GM12874 (cell line): ENCODE measurements around the gene ZNF514.
A peak's percentile ranks its signal among the peaks of the same experiment; 100 is the strongest.

Source experiments
- TF ChIP-seq, protein P1 (sequence below): IDR thresholded peaks from 2 replicates; pipeline ENCODE4 v1.5.1; 2011; ENCODE audit warnings: low read depth, mild to moderate bottlenecking, control low read depth, low read length, moderate library complexity; ENCODE audit not compliant: insufficient read depth

The ZNF514 gene

DNA sequence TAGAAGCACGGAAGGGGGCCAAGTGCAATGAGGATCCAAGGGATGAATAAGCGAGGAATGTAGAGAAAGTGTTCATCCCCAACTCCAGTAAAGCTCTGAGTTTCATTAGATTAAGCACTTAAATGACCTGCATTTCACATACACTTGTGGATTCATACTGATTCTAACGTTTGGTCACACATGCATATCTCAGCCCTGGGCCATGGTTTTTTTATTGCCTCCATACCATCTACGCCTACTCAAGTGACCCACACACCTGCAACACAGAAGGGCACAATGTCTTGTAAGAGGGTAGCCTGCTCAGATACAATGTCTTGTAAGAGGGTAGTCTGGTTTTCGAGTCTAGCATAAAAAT, 37.5 kb downstream of the ZNF514 start:
- TF ChIP-seq, protein P1, sequence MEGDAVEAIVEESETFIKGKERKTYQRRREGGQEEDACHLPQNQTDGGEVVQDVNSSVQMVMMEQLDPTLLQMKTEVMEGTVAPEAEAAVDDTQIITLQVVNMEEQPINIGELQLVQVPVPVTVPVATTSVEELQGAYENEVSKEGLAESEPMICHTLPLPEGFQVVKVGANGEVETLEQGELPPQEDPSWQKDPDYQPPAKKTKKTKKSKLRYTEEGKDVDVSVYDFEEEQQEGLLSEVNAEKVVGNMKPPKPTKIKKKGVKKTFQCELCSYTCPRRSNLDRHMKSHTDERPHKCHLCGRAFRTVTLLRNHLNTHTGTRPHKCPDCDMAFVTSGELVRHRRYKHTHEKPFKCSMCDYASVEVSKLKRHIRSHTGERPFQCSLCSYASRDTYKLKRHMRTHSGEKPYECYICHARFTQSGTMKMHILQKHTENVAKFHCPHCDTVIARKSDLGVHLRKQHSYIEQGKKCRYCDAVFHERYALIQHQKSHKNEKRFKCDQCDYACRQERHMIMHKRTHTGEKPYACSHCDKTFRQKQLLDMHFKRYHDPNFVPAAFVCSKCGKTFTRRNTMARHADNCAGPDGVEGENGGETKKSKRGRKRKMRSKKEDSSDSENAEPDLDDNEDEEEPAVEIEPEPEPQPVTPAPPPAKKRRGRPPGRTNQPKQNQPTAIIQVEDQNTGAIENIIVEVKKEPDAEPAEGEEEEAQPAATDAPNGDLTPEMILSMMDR: no peak

DNA sequence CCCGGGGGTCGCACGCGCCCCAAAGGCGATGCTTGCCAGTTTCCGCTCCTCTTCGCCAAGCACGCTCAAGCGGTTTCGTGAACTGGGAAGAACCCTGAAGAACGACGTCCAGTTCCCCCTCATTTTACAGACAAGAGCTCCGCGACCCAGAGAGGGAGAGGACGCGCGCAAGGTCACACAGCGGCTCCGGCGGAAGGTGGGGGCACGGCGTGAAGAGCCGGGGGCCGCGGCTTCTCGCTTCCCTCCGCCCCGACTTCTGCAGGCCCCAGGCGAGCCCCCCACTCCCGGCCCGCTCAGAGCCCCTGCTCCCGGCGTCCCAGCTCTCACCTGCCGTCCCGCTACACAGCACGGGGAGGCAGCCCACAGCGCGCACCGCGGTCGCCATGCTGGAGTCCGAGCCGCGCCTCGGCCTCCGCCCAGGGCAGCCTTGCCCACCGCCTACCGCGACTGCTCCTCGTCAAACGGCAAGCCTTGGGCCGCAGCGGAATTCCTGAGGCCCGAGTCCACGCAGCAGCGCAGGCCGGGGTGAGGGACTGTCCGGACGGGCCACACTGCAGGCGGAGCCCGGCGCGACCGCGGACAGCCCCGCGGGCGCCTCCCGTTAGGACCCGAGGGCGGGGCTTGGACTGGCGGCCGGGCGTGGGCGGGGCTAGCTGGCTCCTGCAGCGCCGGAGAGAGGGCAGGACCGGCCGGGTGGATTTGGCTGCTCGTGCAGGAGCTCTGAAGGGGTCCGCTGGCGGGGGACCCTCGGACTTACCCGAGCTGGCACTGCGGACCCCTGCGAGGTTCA, 38.0 kb downstream of the ZNF514 start, which contains the start of gene MRPS5:
Gene MRPS5 (minus strand): TSS at position 402 of the 790 bp plus-strand sequence. CDS start 17 bp downstream, at position 385.
- TF ChIP-seq, protein P1: 0 out of 2 replicates have a peak, but pooled peaks have one; percentile 3

DNA sequence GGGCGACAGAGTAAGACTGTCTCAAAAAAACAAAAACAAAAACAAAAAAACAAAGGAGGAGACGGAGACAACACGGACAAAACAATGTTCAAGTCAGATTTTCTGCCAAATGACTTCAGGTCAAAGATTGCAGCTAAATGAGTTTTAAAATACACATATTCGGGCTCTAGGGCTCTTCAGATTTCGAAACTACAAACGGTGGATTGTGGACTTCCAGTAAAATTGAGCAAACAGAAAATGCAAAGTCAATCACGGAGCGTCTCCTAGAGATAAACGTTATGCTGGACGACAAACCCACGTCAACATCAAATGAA, 38.6 kb downstream of the ZNF514 start:
- TF ChIP-seq, protein P1: no peak

DNA sequence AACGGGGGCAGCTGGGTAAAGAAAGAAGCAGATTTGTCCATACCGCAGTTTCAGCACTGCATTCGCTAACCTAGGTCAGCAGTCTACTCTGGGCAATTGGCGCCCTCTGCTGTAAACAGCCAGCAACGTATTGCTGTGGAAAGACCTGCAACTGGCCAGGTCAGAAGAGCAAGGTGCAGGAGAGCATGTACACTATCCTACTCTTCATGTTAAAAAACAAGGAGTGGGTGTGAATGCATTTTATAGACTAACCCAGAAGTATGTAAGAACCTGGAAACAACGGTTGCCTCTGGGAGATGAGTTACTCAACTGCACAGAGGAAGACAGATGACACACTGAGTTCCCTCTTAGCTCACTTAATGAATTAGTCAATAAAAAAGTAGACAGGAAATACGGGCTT, 44.2 kb downstream of the ZNF514 start:
- TF ChIP-seq, protein P1: peak; percentile 68

DNA sequence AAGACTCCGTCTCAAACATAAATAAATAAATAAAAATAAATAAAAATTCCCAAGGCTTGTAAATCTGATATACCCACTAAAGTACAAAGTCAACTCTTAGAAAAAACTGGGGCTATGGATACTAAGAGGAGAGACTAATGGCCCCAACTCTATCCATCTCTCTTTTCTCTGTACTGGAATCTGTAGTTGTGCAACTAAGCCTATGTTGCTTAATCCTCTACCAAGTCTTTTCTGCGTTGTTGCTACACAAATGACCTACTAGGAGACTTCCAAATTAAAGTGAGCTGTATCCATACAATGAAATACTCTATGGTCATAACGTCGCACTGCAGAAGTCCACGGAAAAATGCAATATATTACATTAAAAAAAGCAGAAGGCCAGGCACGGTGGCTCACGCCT, 46.2 kb downstream of the ZNF514 start:
- TF ChIP-seq, protein P1: no peak

DNA sequence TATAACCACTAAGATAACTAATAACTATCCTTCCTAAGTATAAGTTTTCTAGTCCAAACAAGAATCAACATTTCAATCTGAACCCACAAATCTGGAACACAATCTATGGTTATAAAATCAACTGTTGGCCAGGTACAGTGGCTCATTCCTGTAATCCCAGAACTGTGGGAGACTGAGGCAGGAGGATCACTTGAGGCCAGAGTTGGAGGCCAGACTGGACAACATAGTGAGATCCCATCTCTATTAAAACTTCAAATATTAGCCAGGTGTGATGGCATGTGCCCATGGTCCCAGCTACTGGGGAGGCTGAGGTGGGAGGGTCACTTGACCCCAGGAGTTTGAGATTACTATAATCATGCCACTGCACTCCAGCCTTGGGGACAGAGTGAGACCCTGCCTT, 49.3 kb downstream of the ZNF514 start:
- TF ChIP-seq, protein P1: no peak

DNA sequence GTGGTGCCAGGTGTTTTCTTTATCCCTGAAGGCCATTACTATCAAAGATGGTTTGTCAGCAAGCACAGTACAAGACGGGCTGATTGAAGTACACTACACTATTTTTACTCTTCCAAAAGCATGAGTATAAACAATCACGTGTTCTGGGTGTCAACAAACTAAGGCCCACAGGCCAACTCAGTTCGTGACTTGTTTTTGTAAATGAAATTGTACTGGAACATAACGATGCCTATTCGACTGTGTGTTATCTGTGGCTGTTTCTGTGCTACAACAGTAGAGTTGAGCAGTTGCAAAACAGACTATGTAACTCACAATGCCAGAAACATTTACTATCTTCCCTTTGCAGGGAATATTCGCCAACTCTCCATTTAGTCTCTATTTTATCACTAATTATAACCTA, 50.4 kb downstream of the ZNF514 start:
- TF ChIP-seq, protein P1: no peak

DNA sequence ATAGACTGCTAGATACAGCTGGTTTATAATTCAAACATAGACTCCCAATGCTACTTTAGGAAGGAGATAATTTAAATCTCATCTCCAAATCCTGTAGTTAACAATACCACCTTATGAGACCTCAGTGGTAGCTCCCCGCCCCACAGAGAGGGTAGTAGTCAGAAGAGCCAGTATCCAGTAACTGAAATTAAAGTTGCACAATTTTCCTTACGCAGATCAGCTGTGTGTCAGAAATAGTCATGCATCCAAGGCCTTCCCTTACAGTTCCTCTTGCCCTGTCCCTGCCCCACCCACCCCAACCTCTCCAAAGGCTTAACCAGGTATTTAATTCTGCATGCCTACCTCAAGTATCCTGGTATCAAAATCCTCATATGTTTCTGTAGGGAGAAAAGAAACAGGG, 53.6 kb downstream of the ZNF514 start:
- TF ChIP-seq, protein P1: no peak
